Measurements from ENCODE around the gene ISCU.

Gene ISCU

GRCh38 chr12:108560321-108560721, 2.1 kb upstream of the ISCU start:
- peaks cover 7% of the 10 kb centered on the region for H3F3A ChIP-seq (ENCODE audit: insufficient read depth)
- no peak for TF ChIP-seq CTCF (IDR thresholded peaks at IDR 0.05; ENCODE audit: insufficient read depth, low read length, poor library complexity, severe bottlenecking)
- no peak for TF ChIP-seq EZH2phosphoT487 (conservative IDR thresholded peaks at IDR 0.05; ENCODE audit: low read length)
- H2AFZ ChIP-seq (ENCODE audit: low read depth, low read length, severe bottlenecking) = no peak overlapping the region
- peaks cover 62% of the 10 kb centered on the region for H3K79me2 ChIP-seq (ENCODE audit: insufficient read depth, low read length)
- peaks cover 10% of the 10 kb centered on the region; the same call in 1 of the 2 replicates for H4K20me1 ChIP-seq (ENCODE audit: low read depth, low read length)
- H3K36me3 ChIP-seq (ENCODE audit: low read length) = peaks cover 9% of the 10 kb centered on the region; the same call in 1 of the 2 replicates
- H3K9me2 ChIP-seq (replicated peaks; ENCODE audit: insufficient read depth, low read length) = no peaks in the 10 kb centered on the region
- H3K4me3 ChIP-seq (ENCODE audit: insufficient read depth, low read length, poor library complexity, severe bottlenecking) = peak overlapping the region; percentile 98
- no peaks in the 10 kb centered on the region for H3K9me3 ChIP-seq (ENCODE audit: insufficient read depth, low read length)
- peak overlapping the region; percentile 88 for H3K27ac ChIP-seq (ENCODE audit: low read depth, low read length)
- no peaks in the 10 kb centered on the region for H3K27me3 ChIP-seq (ENCODE audit: low read length)
- H3K9ac ChIP-seq (ENCODE audit: low read length) = peak overlapping the region; percentile 95
- peak overlapping the region; percentile 95 for H3K4me2 ChIP-seq (ENCODE audit: low read depth, low read length, poor library complexity, severe bottlenecking)

- Histone ChIP-seq H3K79me2 (ENCODE audit: insufficient read depth, low read length) (peaks cover 55% of the 10 kb centered on the region), H3K27me3 (ENCODE audit: low read length) (no peaks in the 10 kb centered on the region), H4K20me1 (ENCODE audit: low read depth, low read length) (peaks cover 10% of the 10 kb centered on the region; the same call in 1 of the 2 replicates), H3K9me2 (replicated peaks; ENCODE audit: insufficient read depth, low read length) (no peaks in the 10 kb centered on the region), H3K9me3 (ENCODE audit: insufficient read depth, low read length) (no peaks in the 10 kb centered on the region), H3F3A (ENCODE audit: insufficient read depth) (peaks cover 7% of the 10 kb centered on the region), H3K4me2 (ENCODE audit: low read depth, low read length, poor library complexity, severe bottlenecking) (peak within 1 kb of the TSS; percentile 95), H3K36me3 (ENCODE audit: low read length) (peaks cover 13% of the 10 kb centered on the region; the same call in 1 of the 2 replicates), H2AFZ (ENCODE audit: low read depth, low read length, severe bottlenecking) (peak within 1 kb of the TSS; percentile 81), H3K27ac (ENCODE audit: low read depth, low read length) (peak within 1 kb of the TSS; percentile 88), H3K9ac (ENCODE audit: low read length) (peak within 1 kb of the TSS; percentile 95), H3K4me3 (ENCODE audit: insufficient read depth, low read length, poor library complexity, severe bottlenecking) (peak within 1 kb of the TSS; percentile 98)
- TF ChIP-seq CTCF (IDR thresholded peaks at IDR 0.05; ENCODE audit: insufficient read depth, low read length, poor library complexity, severe bottlenecking) = no peak
- no peak for TF ChIP-seq EZH2phosphoT487 (conservative IDR thresholded peaks at IDR 0.05; ENCODE audit: low read length)
These were observed 1.4 kb upstream of the ISCU start, which contains the start of gene SART3 for GRCh38 chr12:108560752-108561719. SART3 (minus strand) TSS chr12:108561173; CDS start chr12:108561154, 19 bp downstream.

GRCh38 chr12:108561852-108562347, 496 bp upstream of the ISCU start:
- peak overlapping the region; percentile 98 for H3K4me3 ChIP-seq (ENCODE audit: insufficient read depth, low read length, poor library complexity, severe bottlenecking)
- peak overlapping the region; percentile 95 for H3K9ac ChIP-seq (ENCODE audit: low read length)
- peaks cover 7% of the 10 kb centered on the region for H3F3A ChIP-seq (ENCODE audit: insufficient read depth)
- H3K27me3 ChIP-seq (ENCODE audit: low read length) = no peaks in the 10 kb centered on the region
- H3K36me3 ChIP-seq (ENCODE audit: low read length) = peaks cover 6% of the 10 kb centered on the region; the same call in 1 of the 2 replicates
- peak overlapping the region; percentile 95 for H3K4me2 ChIP-seq (ENCODE audit: low read depth, low read length, poor library complexity, severe bottlenecking)
- TF ChIP-seq EZH2phosphoT487 (conservative IDR thresholded peaks at IDR 0.05; ENCODE audit: low read length) = no peak
- no peak for TF ChIP-seq CTCF (IDR thresholded peaks at IDR 0.05; ENCODE audit: insufficient read depth, low read length, poor library complexity, severe bottlenecking)
- H3K27ac ChIP-seq (ENCODE audit: low read depth, low read length) = peak overlapping the region; percentile 88
- H3K9me2 ChIP-seq (replicated peaks; ENCODE audit: insufficient read depth, low read length) = no peaks in the 10 kb centered on the region
- H4K20me1 ChIP-seq (ENCODE audit: low read depth, low read length) = peaks cover 3% of the 10 kb centered on the region; the same call in 1 of the 2 replicates
- peaks cover 46% of the 10 kb centered on the region for H3K79me2 ChIP-seq (ENCODE audit: insufficient read depth, low read length)
- H3K9me3 ChIP-seq (ENCODE audit: insufficient read depth, low read length) = no peaks in the 10 kb centered on the region
- peak overlapping the region; percentile 81 for H2AFZ ChIP-seq (ENCODE audit: low read depth, low read length, severe bottlenecking)
